Trophoblast cell (in vitro differentiated cells and primary cell): Measurements from ENCODE around the gene NATD1.

Experiments
- DNase-seq, 2 donors: peaks; one replicate each; pipeline ENCODE4 v3.0.0-alpha.2; 2016
- H2AFZ ChIP-seq: 2 replicates; pipeline ENCODE4 v1.6.1; 2013; ENCODE audit warnings: low read length, moderate library complexity, mild to moderate bottlenecking; ENCODE audit not compliant: insufficient read depth, poor library complexity
- H2AK5ac ChIP-seq: 2 replicates; pipeline ENCODE4 v1.6.1; 2013; ENCODE audit warnings: mild to moderate bottlenecking, low read length
- H2BK120ac ChIP-seq: 2 replicates; pipeline ENCODE4 v1.6.1; 2013; ENCODE audit warnings: low read length, mild to moderate bottlenecking, moderate library complexity; ENCODE audit not compliant: insufficient read depth, poor library complexity
- H2BK12ac ChIP-seq: 2 replicates; pipeline ENCODE4 v1.6.1; 2013; ENCODE audit warnings: mild to moderate bottlenecking, low read length, moderate library complexity
- H2BK5ac ChIP-seq: 2 replicates; pipeline ENCODE4 v1.6.1; 2013; ENCODE audit warnings: low read length, low read depth, moderate library complexity, mild to moderate bottlenecking; ENCODE audit not compliant: poor library complexity
- H3K14ac ChIP-seq: 2 replicates; pipeline ENCODE4 v1.6.1; 2013; ENCODE audit warnings: mild to moderate bottlenecking, low read length
- H3K18ac ChIP-seq: 2 replicates; pipeline ENCODE4 v1.6.1; 2013; ENCODE audit warnings: mild to moderate bottlenecking, low read length
- H3K23ac ChIP-seq: 2 replicates; pipeline ENCODE4 v1.6.1; 2013; ENCODE audit warnings: low read length
- H3K27ac ChIP-seq: 2 replicates; pipeline ENCODE4 v1.5.1; 2013; ENCODE audit warnings: low read depth, mild to moderate bottlenecking, inconsistent platforms, low read length, moderate library complexity
- H3K27me3 ChIP-seq: 2 replicates; pipeline ENCODE4 v1.6.1; 2013; ENCODE audit warnings: inconsistent platforms, mild to moderate bottlenecking, low read length, moderate library complexity; ENCODE audit not compliant: insufficient read depth
- H3K36me3 ChIP-seq, 2 experiments: 1 replicate in 1 of 2; 2 replicates in 1 of 2; pipeline ENCODE4 v1.6.1; 2013; ENCODE audit warnings: low read length in 2 of 2, mild to moderate bottlenecking in 2 of 2, moderate library complexity in 1 of 2; ENCODE audit not compliant: insufficient read depth in 2 of 2, control insufficient read depth in 1 of 2
- H3K4ac ChIP-seq: 2 replicates; pipeline ENCODE4 v1.6.1; 2013; ENCODE audit warnings: low read depth, mild to moderate bottlenecking, low read length, moderate library complexity
- H3K4me1 ChIP-seq, 2 experiments: 1 replicate in 1 of 2; 2 replicates in 1 of 2; pipeline ENCODE4 v1.6.1; 2013; ENCODE audit warnings: low read length in 2 of 2, mild to moderate bottlenecking in 2 of 2, moderate library complexity in 1 of 2; ENCODE audit not compliant: insufficient read depth in 2 of 2, control insufficient read depth in 1 of 2
- H3K4me2 ChIP-seq: 2 replicates; pipeline ENCODE4 v1.6.1; 2013; ENCODE audit warnings: inconsistent platforms, mild to moderate bottlenecking, low read length, moderate library complexity
- H3K4me3 ChIP-seq: 2 replicates; pipeline ENCODE4 v1.5.1; 2013; ENCODE audit warnings: mild to moderate bottlenecking, low read depth, low read length, inconsistent platforms
- H3K79me1 ChIP-seq: one replicate; pipeline ENCODE4 v1.6.1; 2013; ENCODE audit warnings: low read length
- H3K79me2 ChIP-seq: 2 replicates; pipeline ENCODE4 v1.6.1; 2013; ENCODE audit warnings: low read length, mild to moderate bottlenecking; ENCODE audit not compliant: control insufficient read depth, insufficient read depth, poor library complexity
- H3K9ac ChIP-seq: 2 replicates; pipeline ENCODE4 v1.6.1; 2013; ENCODE audit warnings: mild to moderate bottlenecking, low read length
- H3K9me3 ChIP-seq: 2 replicates; pipeline ENCODE4 v1.6.1; 2013; ENCODE audit warnings: low read depth, mild to moderate bottlenecking, control low read depth, inconsistent platforms, low read length; ENCODE audit not compliant: insufficient read depth
- H4K12ac ChIP-seq: 2 replicates; pipeline ENCODE4 v1.6.1; 2013; ENCODE audit warnings: low read depth, mild to moderate bottlenecking, low read length, moderate library complexity
- H4K8ac ChIP-seq: 2 replicates; pipeline ENCODE4 v1.6.1; 2013; ENCODE audit warnings: low read depth, mild to moderate bottlenecking, low read length, moderate library complexity
- H4K91ac ChIP-seq: one replicate; pipeline ENCODE4 v1.6.1; 2013; ENCODE audit warnings: low read depth, mild to moderate bottlenecking, low read length, moderate library complexity
- WGBS: extraction: QIAGEN DNeasy Blood & Tissue Kit; methylation state at CpG from one replicate; pipeline ENCODE4 v1.1.7; 2013; ENCODE audit warnings: missing lambda C conversion rate; ENCODE audit not compliant: insufficient read length, insufficient coverage; ENCODE audit errors: extremely low coverage; 5-methylcytosine and 5-hydroxymethylcytosine counted together

NATD1 gene

GRCh38 chr17:21214777-21215541, 38.3 kb downstream of the NATD1 start:
- WGBS: no CpG with 5 or more reads among the region's 23 CpGs
- H3K4ac ChIP-seq: peak overlapping the region; percentile 56
- peaks cover 18% of the 10 kb centered on the region for H3K79me1 ChIP-seq
- H3K27ac ChIP-seq: peak overlapping the region; percentile 98
- H2AFZ ChIP-seq: peak overlapping the region; percentile 69
- H4K12ac ChIP-seq: peak overlapping the region; percentile 23
- H2BK5ac ChIP-seq: peak overlapping the region; percentile 94
- no peak overlapping the region for H3K23ac ChIP-seq
- H3K36me3 ChIP-seq: peaks cover 9 to 10% of the 10 kb centered on the region in 2 experiments
- H3K14ac ChIP-seq: peak overlapping the region; percentile 81
- H3K4me3 ChIP-seq: peak overlapping the region; percentile 80
- H4K91ac ChIP-seq: peak overlapping the region; percentile 91
- no peaks in the 10 kb centered on the region for H3K9me3 ChIP-seq
- no peaks in the 10 kb centered on the region for H3K27me3 ChIP-seq
- H3K4me2 ChIP-seq: peak overlapping the region; percentile 77
- peak overlapping the region; percentile 55 for H3K9ac ChIP-seq
- peaks cover 35% of the 10 kb centered on the region for H3K79me2 ChIP-seq
- H2BK12ac ChIP-seq: peak overlapping the region; percentile 81
- H2BK120ac ChIP-seq: peak overlapping the region; percentile 36
- H3K4me1 ChIP-seq: peaks cover 16 to 21% of the 10 kb centered on the region in 2 experiments
- H3K18ac ChIP-seq: peak overlapping the region; percentile 26
- peak in 1 of 2 donors; percentile 36 for DNase-seq
- peak overlapping the region; percentile 17 for H2AK5ac ChIP-seq
- peak overlapping the region; percentile 77 for H4K8ac ChIP-seq

DNA sequence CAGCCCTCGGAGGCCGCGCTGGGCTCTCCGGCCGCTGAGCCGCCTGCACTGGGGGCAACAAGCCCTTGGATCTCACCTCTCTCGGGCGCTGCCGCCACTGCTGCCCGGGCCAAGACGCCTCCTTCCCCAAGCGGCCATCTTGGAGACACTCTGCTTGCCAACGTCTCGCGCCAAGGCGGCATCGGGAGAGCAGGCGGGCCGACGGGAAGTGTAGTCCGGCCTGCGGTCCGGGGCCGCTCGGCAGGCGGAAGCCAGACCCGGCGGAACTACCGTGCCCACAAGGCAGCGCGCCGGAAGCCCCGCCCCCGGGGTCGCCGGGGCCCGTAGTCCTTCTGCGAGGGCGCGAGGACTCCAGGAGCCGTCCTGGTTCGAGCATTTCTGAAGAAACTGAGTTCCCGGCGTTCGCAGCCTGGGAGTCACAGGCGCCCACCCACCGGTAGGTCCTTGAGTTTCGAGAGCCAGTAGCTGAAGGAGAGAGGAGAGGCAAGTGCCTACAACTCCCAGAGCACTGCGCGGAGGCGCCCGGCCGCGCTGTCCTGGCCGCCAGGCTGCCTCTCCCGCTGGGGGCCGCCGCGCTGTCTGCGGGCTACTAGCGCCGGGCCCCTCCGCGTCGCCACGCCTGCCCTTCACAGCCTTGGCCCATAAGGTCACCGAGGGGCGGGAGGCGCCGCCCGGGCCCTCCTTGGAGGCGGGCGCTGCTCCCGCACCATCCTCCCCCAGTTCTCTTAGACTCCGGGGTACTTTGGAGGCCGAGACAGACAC, 39.0 kb downstream of the NATD1 start, which contains the start of gene TMEM11:
Gene TMEM11 (minus strand): TSS at position 147 of the 762 bp plus-strand sequence. CDS start 9 bp downstream, at position 138.
- WGBS: no CpG with 5 or more reads among the region's 76 CpGs
- H3K79me1 ChIP-seq: peaks cover 18% of the 10 kb centered on the region
- H3K23ac ChIP-seq: no peak within 1 kb of the TSS
- no peaks in the 10 kb centered on the region for H3K27me3 ChIP-seq
- H3K36me3 ChIP-seq: peaks cover 15 to 16% of the 10 kb centered on the region in 2 experiments
- no peaks in the 10 kb centered on the region for H3K9me3 ChIP-seq
- peak; percentile 98 for DNase-seq
- H3K4me1 ChIP-seq: peaks cover 16 to 21% of the 10 kb centered on the region in 2 experiments
- H3K9ac ChIP-seq: peak within 1 kb of the TSS; percentile 99
- peak within 1 kb of the TSS; percentile 98 for H4K91ac ChIP-seq
- peak within 1 kb of the TSS; percentile 80 for H2AK5ac ChIP-seq
- H4K8ac ChIP-seq: peak within 1 kb of the TSS; percentile 99
- H3K4me2 ChIP-seq: peak within 1 kb of the TSS; percentile 88
- H3K4me3 ChIP-seq: peak within 1 kb of the TSS; percentile 96
- peaks cover 41% of the 10 kb centered on the region for H3K79me2 ChIP-seq
- H2BK5ac ChIP-seq: peak within 1 kb of the TSS; percentile 97
- peak within 1 kb of the TSS; percentile 96 for H3K18ac ChIP-seq
- peak within 1 kb of the TSS; percentile 51 for H2BK12ac ChIP-seq
- H2BK120ac ChIP-seq: peak within 1 kb of the TSS; percentile 92
- H3K14ac ChIP-seq: peak within 1 kb of the TSS; percentile 98
- H2AFZ ChIP-seq: peak within 1 kb of the TSS; percentile 92
- peak within 1 kb of the TSS; percentile 98 for H3K4ac ChIP-seq
- H3K27ac ChIP-seq: peak within 1 kb of the TSS; percentile 98
- H4K12ac ChIP-seq: peak within 1 kb of the TSS; percentile 89

DNA sequence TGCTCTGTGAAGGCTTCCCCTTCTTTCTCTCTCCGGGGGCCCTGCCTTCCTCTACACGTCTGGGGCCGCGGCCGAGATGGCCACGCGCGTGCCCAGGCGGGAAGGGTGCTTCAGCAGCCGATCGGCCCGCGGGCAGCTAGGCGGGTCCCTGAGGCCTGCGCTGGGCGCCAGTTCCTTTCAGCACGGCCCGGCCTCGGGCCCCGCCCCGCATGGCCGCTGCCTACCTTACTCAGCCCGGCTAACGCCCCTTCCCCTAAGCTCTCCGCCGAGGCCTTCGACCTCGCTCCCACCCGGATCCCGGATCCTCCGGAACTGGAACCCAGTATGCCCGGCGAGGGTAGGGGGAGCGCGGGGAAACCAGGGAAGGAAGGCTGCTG, 39.6 kb downstream of the NATD1 start:
- Histone ChIP-seq H3K23ac (no peak overlapping the region), H3K4ac (peak overlapping the region; percentile 98), H3K4me3 (peak overlapping the region; percentile 96), H4K8ac (peak overlapping the region; percentile 99), H3K79me2 (peaks cover 46% of the 10 kb centered on the region), H3K9me3 (no peaks in the 10 kb centered on the region), H2BK5ac (peak overlapping the region; percentile 97), H3K9ac (peak overlapping the region; percentile 99), H3K27me3 (no peaks in the 10 kb centered on the region), H2BK12ac (no peak overlapping the region), H3K18ac (peak overlapping the region; percentile 96), H3K14ac (peak overlapping the region; percentile 98), H3K4me1 (peaks cover 16 to 21% of the 10 kb centered on the region in 2 experiments), H2BK120ac (peak overlapping the region; percentile 92), H4K12ac (peak overlapping the region; percentile 89), H2AK5ac (peak overlapping the region; percentile 80), H2AFZ (peak overlapping the region; percentile 92), H3K36me3 (peaks cover 20 to 21% of the 10 kb centered on the region in 2 experiments), H3K27ac (peak overlapping the region; percentile 85), H3K4me2 (peak overlapping the region; percentile 88), H4K91ac (peak overlapping the region; percentile 98), H3K79me1 (peaks cover 18% of the 10 kb centered on the region)
- DNase-seq: peak; percentile 48 to 55
- WGBS: no CpG with 5 or more reads among the region's 35 CpGs

DNA sequence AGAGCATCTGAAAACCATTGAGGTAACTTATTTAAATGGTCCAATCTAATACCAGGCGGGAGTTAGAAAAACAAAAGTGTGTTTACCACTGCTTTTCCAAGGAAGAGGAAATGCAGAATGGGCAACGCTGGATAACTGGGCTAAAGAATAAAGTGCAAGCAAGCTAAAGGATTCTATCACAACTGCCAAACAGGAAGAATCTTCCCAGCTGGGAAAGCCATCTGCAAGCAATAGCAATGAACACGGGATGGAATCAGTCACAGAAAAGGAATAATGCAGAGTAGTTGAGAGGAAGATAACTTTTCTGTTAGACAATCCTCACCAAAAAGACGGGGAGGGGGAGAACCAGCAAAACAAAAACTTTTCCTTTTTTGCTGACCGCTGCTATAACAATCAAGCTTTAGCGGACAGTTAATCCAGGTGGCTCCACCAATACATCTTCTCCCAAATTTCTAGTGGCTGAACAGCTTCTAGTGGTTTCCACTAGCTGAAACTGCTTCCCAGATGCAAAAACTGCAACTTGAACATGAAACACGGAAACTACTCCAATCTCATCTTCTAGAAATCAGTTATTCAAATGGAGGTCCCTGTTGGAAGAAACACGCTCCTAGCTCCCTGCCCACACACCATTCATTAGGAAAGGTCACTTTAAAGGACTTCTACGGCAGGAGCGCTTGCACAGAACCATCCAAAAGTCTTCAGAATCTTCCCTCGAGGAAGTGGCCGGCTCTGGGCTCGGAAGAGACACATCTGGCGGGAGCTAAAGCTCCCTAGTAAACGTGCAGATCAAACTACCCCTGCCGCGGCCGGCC, 40.2 kb downstream of the NATD1 start:
- Histone ChIP-seq H3K4me3 (peak overlapping the region; percentile 96), H3K18ac (no peak overlapping the region), H3K14ac (peak overlapping the region; percentile 98), H3K23ac (no peak overlapping the region), H3K36me3 (peaks cover 24 to 26% of the 10 kb centered on the region in 2 experiments), H3K4me1 (peaks cover 16 to 21% of the 10 kb centered on the region in 2 experiments), H2AK5ac (peak overlapping the region; percentile 80), H3K27ac (no peak overlapping the region), H2AFZ (no peak overlapping the region), H2BK5ac (peak overlapping the region; percentile 97), H3K9ac (peak overlapping the region; percentile 99), H3K79me1 (peaks cover 18% of the 10 kb centered on the region), H3K27me3 (no peaks in the 10 kb centered on the region), H4K12ac (no peak overlapping the region), H2BK12ac (no peak overlapping the region), H3K4ac (peak overlapping the region; percentile 98), H2BK120ac (peak overlapping the region; percentile 92), H3K9me3 (no peaks in the 10 kb centered on the region), H4K91ac (peak overlapping the region; percentile 98), H3K79me2 (peaks cover 49% of the 10 kb centered on the region), H4K8ac (peak overlapping the region; percentile 99), H3K4me2 (peak overlapping the region; percentile 88)
- WGBS: no CpG with 5 or more reads among the region's 18 CpGs
- no peak for DNase-seq
